K562 (cell line): Measurements from ENCODE around the gene POSTN. TPM values are rescaled to one million over a fixed set of nuclear protein-coding genes. Genes with fewer than 3 reads are reported as not detected.

Experiments
- FOXJ3 ChIP-seq: sonication (generic); formaldehyde crosslinking; IDR thresholded peaks from 2 replicates; pipeline ENCODE4 v1.4.0; 2020; ENCODE audit warnings: mild to moderate bottlenecking, missing genetic modification reagents
- FOXK1 ChIP-seq: sonication (generic); formaldehyde crosslinking; IDR thresholded peaks from 2 replicates; pipeline ENCODE4 v1.8.0; 2022; ENCODE audit warnings: missing genetic modification reagents, mild to moderate bottlenecking, borderline replicate concordance
- GATAD2B ChIP-seq: fragments of 450-650 bp; IDR thresholded peaks from 2 replicates; pipeline ENCODE4 v1.6.1; 2017; ENCODE audit warnings: mild to moderate bottlenecking, borderline replicate concordance
- IFI16 ChIP-seq: fragments of 250-450 bp; sonication (Bioruptor Pico); IDR thresholded peaks from 2 replicates; pipeline ENCODE4 v2.1.2; 2022; ENCODE audit warnings: mild to moderate bottlenecking, inconsistent platforms
- MCM7 ChIP-seq, 2 experiments: fragments of 450-650 bp; IDR thresholded peaks; 2 replicates each; pipeline ENCODE4 v1.6.1; 2016 to 2018
- NFE2L1 ChIP-seq: fragments of 450-650 bp; IDR thresholded peaks from 2 replicates; pipeline ENCODE4 v1.6.1; 2016; ENCODE audit warnings: missing genetic modification characterization, low read depth, mild to moderate bottlenecking, missing compliant biosample characterization, moderate library complexity, borderline replicate concordance
- PHTF2 ChIP-seq: fragments of 250-450 bp; sonication (Bioruptor Pico); IDR thresholded peaks from 2 replicates; pipeline ENCODE4 v1.5.0; 2021; ENCODE audit warnings: mild to moderate bottlenecking
- ZNF583 ChIP-seq: fragments of 250-450 bp; sonication (Bioruptor Pico); IDR thresholded peaks from 2 replicates; pipeline ENCODE4 v1.4.0; 2020
- ZNF668 ChIP-seq: fragments of 250-450 bp; sonication (Bioruptor Pico); IDR thresholded peaks from 2 replicates; pipeline ENCODE4 v1.8.0; 2022; ENCODE audit warnings: mild to moderate bottlenecking, inconsistent platforms
- polyA plus RNA-seq, 8 experiments: library from polyadenylated mRNA; depleted of rRNA in 4 of 8; stranded (reverse) in 5 of 8; unstranded in 3 of 8; fragments of >200 nt; fragmentation: Nextera tagmentation in 2 of 8; fragmentation: Illumina TruSeq in 1 of 8; extraction: Ambion mirVana in 2 of 8; extraction: Trizol in 1 of 8; gene quantifications; 2 replicates each; pipeline versions ENCODE4 v1.2.1 to v1.2.3, GENCODE V29; 2011 to 2014; ENCODE audit warnings: inconsistent platforms in 1 of 8, missing spikeins in 1 of 8
- total RNA-seq, 7 experiments: library from RNA; depleted of rRNA in 6 of 7; stranded (reverse); fragments of >200 nt in 6 of 7; fragmentation: Illumina TruSeq in 2 of 7; extraction: Trizol in 2 of 7; gene quantifications; 2 replicates each; pipeline versions ENCODE4 v1.2.1 to v1.2.3, GENCODE V29; 2011 to 2021; ENCODE audit warnings: low replicate concordance in 1 of 7
- TF ChIP-seq, protein P1 (sequence below): sonication (generic); formaldehyde crosslinking; IDR thresholded peaks from 2 replicates; pipeline ENCODE4 v1.8.0; 2023; ENCODE audit warnings: mild to moderate bottlenecking, missing genetic modification reagents
- TF ChIP-seq, protein P2 (sequence below): fragments of 250-450 bp; sonication (Bioruptor Pico); IDR thresholded peaks from 2 replicates; pipeline ENCODE4 v1.4.0; 2020; ENCODE audit warnings: mild to moderate bottlenecking
- TF ChIP-seq, protein P3 (sequence below): fragments of 450-650 bp; formaldehyde crosslinking; IDR thresholded peaks from 2 replicates; pipeline ENCODE4 v1.4.0; 2020; ENCODE audit warnings: mild to moderate bottlenecking, moderate library complexity

POSTN gene
- total and polyA plus RNA-seq, 9 of the 15 experiments (the other 6 are each of a cell fraction or from before 2014, with no cell fraction given): 0.01 to 0.04 TPM; not detected in 7

DNA sequence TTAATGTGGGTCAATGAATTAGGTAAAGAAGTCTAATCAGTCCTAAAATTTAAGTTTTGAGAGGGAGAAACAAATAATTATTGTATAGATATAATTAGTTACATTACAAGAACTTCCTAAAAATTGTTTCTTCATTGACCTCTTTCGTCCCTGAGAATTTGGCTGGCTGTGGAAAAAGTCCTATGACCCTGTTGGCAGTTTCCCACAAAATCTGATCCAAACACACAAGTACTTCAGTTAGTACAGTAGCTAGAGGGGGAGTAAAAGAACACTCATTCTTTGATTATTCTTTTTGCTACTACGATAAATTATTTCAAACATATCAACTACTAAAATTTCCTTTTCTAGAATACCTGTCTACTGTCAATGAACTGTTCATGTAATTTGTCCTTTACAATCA, 11.3 kb downstream of the POSTN start (continued):
- TF ChIP-seq, protein P1, sequence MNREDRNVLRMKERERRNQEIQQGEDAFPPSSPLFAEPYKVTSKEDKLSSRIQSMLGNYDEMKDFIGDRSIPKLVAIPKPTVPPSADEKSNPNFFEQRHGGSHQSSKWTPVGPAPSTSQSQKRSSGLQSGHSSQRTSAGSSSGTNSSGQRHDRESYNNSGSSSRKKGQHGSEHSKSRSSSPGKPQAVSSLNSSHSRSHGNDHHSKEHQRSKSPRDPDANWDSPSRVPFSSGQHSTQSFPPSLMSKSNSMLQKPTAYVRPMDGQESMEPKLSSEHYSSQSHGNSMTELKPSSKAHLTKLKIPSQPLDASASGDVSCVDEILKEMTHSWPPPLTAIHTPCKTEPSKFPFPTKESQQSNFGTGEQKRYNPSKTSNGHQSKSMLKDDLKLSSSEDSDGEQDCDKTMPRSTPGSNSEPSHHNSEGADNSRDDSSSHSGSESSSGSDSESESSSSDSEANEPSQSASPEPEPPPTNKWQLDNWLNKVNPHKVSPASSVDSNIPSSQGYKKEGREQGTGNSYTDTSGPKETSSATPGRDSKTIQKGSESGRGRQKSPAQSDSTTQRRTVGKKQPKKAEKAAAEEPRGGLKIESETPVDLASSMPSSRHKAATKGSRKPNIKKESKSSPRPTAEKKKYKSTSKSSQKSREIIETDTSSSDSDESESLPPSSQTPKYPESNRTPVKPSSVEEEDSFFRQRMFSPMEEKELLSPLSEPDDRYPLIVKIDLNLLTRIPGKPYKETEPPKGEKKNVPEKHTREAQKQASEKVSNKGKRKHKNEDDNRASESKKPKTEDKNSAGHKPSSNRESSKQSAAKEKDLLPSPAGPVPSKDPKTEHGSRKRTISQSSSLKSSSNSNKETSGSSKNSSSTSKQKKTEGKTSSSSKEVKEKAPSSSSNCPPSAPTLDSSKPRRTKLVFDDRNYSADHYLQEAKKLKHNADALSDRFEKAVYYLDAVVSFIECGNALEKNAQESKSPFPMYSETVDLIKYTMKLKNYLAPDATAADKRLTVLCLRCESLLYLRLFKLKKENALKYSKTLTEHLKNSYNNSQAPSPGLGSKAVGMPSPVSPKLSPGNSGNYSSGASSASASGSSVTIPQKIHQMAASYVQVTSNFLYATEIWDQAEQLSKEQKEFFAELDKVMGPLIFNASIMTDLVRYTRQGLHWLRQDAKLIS (CRISPR knock-in tag): no peak
- TF ChIP-seq ZNF668 (CRISPR knock-in tag) (no peak), GATAD2B (no peak), IFI16 (no peak), PHTF2 (CRISPR knock-in tag) (no peak), ZNF583 (no peak), NFE2L1 (tag) (no peak), FOXJ3 (no peak), FOXK1 (CRISPR knock-in tag) (no peak), MCM7 (IDR thresholded peaks at IDR 0.05) (no peak)
- TF ChIP-seq, protein P2, sequence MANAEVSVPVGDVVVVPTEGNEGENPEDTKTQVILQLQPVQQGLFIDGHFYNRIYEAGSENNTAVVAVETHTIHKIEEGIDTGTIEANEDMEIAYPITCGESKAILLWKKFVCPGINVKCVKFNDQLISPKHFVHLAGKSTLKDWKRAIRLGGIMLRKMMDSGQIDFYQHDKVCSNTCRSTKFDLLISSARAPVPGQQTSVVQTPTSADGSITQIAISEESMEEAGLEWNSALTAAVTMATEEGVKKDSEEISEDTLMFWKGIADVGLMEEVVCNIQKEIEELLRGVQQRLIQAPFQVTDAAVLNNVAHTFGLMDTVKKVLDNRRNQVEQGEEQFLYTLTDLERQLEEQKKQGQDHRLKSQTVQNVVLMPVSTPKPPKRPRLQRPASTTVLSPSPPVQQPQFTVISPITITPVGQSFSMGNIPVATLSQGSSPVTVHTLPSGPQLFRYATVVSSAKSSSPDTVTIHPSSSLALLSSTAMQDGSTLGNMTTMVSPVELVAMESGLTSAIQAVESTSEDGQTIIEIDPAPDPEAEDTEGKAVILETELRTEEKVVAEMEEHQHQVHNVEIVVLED (CRISPR knock-in tag): no peak
- TF ChIP-seq, protein P3, sequence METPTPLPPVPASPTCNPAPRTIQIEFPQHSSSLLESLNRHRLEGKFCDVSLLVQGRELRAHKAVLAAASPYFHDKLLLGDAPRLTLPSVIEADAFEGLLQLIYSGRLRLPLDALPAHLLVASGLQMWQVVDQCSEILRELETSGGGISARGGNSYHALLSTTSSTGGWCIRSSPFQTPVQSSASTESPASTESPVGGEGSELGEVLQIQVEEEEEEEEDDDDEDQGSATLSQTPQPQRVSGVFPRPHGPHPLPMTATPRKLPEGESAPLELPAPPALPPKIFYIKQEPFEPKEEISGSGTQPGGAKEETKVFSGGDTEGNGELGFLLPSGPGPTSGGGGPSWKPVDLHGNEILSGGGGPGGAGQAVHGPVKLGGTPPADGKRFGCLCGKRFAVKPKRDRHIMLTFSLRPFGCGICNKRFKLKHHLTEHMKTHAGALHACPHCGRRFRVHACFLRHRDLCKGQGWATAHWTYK (CRISPR knock-in tag): no peak
